ENCODE results near the gene PPFIBP1. TPM values are rescaled to one million over a fixed set of nuclear protein-coding genes. Genes with fewer than 3 reads are reported as not detected.

PPFIBP1 gene
- total and polyA plus RNA-seq, 2 of the 13 experiments (the other 11 are each of a cell fraction or from before 2014, with no cell fraction given), result 16.2 to 21.8 TPM

DNA sequence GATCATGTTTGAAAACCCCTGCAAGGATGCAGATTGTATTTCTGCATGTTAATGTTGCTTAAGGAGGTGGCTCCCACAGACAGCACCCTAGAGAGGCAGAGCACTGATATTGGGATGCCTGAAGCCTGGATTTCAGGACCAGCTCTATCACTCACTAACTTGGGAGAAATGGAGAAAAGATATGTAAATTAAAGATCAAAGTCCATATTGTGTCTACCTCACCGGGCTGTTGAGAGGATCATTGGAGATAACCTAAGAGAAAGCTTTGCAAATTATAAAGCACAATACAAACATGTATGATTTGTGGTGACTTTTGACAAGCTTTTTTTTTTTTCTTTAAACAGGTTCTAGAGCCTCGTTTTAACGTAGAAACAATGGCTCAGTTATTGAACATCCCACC lies 164.7 kb downstream of the PPFIBP1 start (continued):
- TF ChIP-seq, protein P1, sequence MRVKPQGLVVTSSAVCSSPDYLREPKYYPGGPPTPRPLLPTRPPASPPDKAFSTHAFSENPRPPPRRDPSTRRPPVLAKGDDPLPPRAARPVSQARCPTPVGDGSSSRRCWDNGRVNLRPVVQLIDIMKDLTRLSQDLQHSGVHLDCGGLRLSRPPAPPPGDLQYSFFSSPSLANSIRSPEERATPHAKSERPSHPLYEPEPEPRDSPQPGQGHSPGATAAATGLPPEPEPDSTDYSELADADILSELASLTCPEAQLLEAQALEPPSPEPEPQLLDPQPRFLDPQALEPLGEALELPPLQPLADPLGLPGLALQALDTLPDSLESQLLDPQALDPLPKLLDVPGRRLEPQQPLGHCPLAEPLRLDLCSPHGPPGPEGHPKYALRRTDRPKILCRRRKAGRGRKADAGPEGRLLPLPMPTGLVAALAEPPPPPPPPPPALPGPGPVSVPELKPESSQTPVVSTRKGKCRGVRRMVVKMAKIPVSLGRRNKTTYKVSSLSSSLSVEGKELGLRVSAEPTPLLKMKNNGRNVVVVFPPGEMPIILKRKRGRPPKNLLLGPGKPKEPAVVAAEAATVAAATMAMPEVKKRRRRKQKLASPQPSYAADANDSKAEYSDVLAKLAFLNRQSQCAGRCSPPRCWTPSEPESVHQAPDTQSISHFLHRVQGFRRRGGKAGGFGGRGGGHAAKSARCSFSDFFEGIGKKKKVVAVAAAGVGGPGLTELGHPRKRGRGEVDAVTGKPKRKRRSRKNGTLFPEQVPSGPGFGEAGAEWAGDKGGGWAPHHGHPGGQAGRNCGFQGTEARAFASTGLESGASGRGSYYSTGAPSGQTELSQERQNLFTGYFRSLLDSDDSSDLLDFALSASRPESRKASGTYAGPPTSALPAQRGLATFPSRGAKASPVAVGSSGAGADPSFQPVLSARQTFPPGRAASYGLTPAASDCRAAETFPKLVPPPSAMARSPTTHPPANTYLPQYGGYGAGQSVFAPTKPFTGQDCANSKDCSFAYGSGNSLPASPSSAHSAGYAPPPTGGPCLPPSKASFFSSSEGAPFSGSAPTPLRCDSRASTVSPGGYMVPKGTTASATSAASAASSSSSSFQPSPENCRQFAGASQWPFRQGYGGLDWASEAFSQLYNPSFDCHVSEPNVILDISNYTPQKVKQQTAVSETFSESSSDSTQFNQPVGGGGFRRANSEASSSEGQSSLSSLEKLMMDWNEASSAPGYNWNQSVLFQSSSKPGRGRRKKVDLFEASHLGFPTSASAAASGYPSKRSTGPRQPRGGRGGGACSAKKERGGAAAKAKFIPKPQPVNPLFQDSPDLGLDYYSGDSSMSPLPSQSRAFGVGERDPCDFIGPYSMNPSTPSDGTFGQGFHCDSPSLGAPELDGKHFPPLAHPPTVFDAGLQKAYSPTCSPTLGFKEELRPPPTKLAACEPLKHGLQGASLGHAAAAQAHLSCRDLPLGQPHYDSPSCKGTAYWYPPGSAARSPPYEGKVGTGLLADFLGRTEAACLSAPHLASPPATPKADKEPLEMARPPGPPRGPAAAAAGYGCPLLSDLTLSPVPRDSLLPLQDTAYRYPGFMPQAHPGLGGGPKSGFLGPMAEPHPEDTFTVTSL (CRISPR knock-in tag; IDR thresholded peaks at IDR 0.05; ENCODE audit: borderline replicate concordance), result no peak
- TF ChIP-seq CENPX (CRISPR knock-in tag; IDR thresholded peaks at IDR 0.05), result no peak
- no peak for TF ChIP-seq AGO1 (IDR thresholded peaks at IDR 0.05; ENCODE audit: low read depth, low read length, poor library complexity, severe bottlenecking)
- no peak for TF ChIP-seq CREM (IDR thresholded peaks at IDR 0.05)
- no peak for TF ChIP-seq CREM (CRISPR knock-in tag; IDR thresholded peaks at IDR 0.05)
- no peak for TF ChIP-seq SMARCE1 (IDR thresholded peaks at IDR 0.05; ENCODE audit: borderline replicate concordance)
- TF ChIP-seq, protein P2, sequence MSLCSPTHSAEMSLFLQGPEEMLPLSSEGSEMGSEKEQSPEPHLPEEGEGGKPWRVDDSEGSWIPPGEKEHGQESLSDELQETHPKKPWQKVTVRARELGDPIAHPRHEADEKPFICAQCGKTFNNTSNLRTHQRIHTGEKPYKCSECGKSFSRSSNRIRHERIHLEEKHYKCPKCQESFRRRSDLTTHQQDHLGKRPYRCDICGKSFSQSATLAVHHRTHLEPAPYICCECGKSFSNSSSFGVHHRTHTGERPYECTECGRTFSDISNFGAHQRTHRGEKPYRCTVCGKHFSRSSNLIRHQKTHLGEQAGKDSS (CRISPR knock-in tag; IDR thresholded peaks at IDR 0.05; ENCODE audit: borderline replicate concordance, low read depth), result no peak
- no peak for TF ChIP-seq LRRFIP1 (CRISPR knock-in tag; conservative IDR thresholded peaks at IDR 0.05)
- TF ChIP-seq ZNF350 (CRISPR knock-in tag; IDR thresholded peaks at IDR 0.05; ENCODE audit: borderline replicate concordance, low read depth), result no peak
